Common myeloid progenitor, CD34-positive (primary cell): ENCODE measurements around the gene GAREM1.

Experiments used
- CTCF ChIA-PET: fragments of 350-600 bp; sonication (Branson Sonifier 250); formaldehyde crosslinking; loops from one replicate; lab custom pipeline; 2021; ENCODE audit warnings: antibody characterized with exemption; lab: Charles Lee
- POLR2A ChIA-PET: fragments of 350-600 bp; sonication (Branson Sonifier 250); formaldehyde crosslinking; loops from one replicate; lab custom pipeline; 2021; ENCODE audit warnings: antibody characterized with exemption; lab: Charles Lee
- DNase-seq, 3 donors: peaks; one replicate each; pipeline versions ENCODE4 v3.0.0 to v3.0.0-alpha.2; 2013
- H3K27ac ChIP-seq, 2 experiments: 1 replicate in 1 of 2; 2 replicates in 1 of 2; pipeline ENCODE4 v1.7.0; 2013; ENCODE audit warnings: inconsistent platforms in 2 of 2, low read length in 2 of 2, mild to moderate bottlenecking in 2 of 2, low read depth in 1 of 2, moderate library complexity in 1 of 2; ENCODE audit not compliant: severe bottlenecking in 2 of 2, insufficient read depth in 1 of 2, poor library complexity in 1 of 2
- H3K27me3 ChIP-seq, 5 experiments: replicated peaks in 2 of 5; 1 replicate in 3 of 5; 2 replicates in 2 of 5; pipeline versions ENCODE4 v1.6.1 to v1.7.0; 2013; ENCODE audit warnings: low read length in 4 of 5, mild to moderate bottlenecking in 2 of 5, moderate library complexity in 2 of 5, inconsistent platforms in 1 of 5; ENCODE audit not compliant: insufficient read depth in 5 of 5, control insufficient read depth in 4 of 5
- H3K36me3 ChIP-seq, 4 experiments: 1 replicate in 2 of 4; 2 replicates in 2 of 4; pipeline versions ENCODE4 v1.6.1 to v1.7.0; 2013; ENCODE audit warnings: low read length in 3 of 4, control low read depth in 1 of 4, mild to moderate bottlenecking in 1 of 4; ENCODE audit not compliant: control insufficient read depth in 4 of 4, insufficient read depth in 4 of 4
- H3K4me1 ChIP-seq, 4 experiments: 1 replicate in 3 of 4; 2 replicates in 1 of 4; pipeline versions ENCODE4 v1.6.1 to v1.7.1; 2013; ENCODE audit warnings: low read length in 3 of 4, mild to moderate bottlenecking in 3 of 4, control low read depth in 1 of 4, inconsistent platforms in 1 of 4, moderate library complexity in 1 of 4; ENCODE audit not compliant: control insufficient read depth in 4 of 4, insufficient read depth in 4 of 4; ENCODE audit errors: control extremely low read depth in 1 of 4
- H3K4me3 ChIP-seq, 7 experiments: 1 replicate in 4 of 7; 2 replicates in 3 of 7; pipeline versions ENCODE4 v1.5.1 to v1.7.0; 2013; ENCODE audit warnings: mild to moderate bottlenecking in 7 of 7, low read length in 6 of 7, moderate library complexity in 6 of 7, inconsistent platforms in 2 of 7, low read depth in 2 of 7, control low read depth in 1 of 7; ENCODE audit not compliant: insufficient read depth in 4 of 7, control insufficient read depth in 1 of 7; ENCODE audit errors: extremely low read depth in 1 of 7
- H3K9me3 ChIP-seq, 5 experiments: 1 replicate in 4 of 5; 2 replicates in 1 of 5; pipeline versions ENCODE4 v1.6.1 to v1.7.1; 2013; ENCODE audit warnings: low read length in 4 of 5, mild to moderate bottlenecking in 2 of 5, inconsistent platforms in 1 of 5, low read depth in 1 of 5, moderate library complexity in 1 of 5; ENCODE audit not compliant: control insufficient read depth in 4 of 5, insufficient read depth in 2 of 5; ENCODE audit errors: control extremely low read depth in 1 of 5
- WGBS: methylation state at CpG from one replicate; pipeline ENCODE4 v1.1.5; 2013; ENCODE audit not compliant: insufficient coverage; 5-methylcytosine and 5-hydroxymethylcytosine counted together

Gene GAREM1

GRCh38 chr18:32373505-32373904 is 97.2 kb downstream of the GAREM1 start:
- DNase-seq = no peak
- H3K27ac ChIP-seq = no peak overlapping the region
- H3K27me3 ChIP-seq = no peaks in the 10 kb centered on the region
- no peak overlapping the region for H3K4me3 ChIP-seq
- WGBS = 98% methylated on average over 4 of the region's 4 CpGs
- ChIA-PET CTCF (interaction anchor here (1.1 kb wide), 1 partner anchor 113 kb away, joined by 3 read pairs; no protein-coding TSS in a partner anchor), POLR2A (no interaction called here)
- H3K9me3 ChIP-seq = no peaks in the 10 kb centered on the region
- no peaks in the 10 kb centered on the region for H3K4me1 ChIP-seq
- no peaks in the 10 kb centered on the region for H3K36me3 ChIP-seq

GRCh38 chr18:32372381-32373061 is 98.2 kb downstream of the GAREM1 start:
- H3K4me3 ChIP-seq = no peak overlapping the region
- H3K27ac ChIP-seq = no peak overlapping the region
- ChIA-PET CTCF (no interaction called here), POLR2A (no interaction called here)
- no peaks in the 10 kb centered on the region for H3K9me3 ChIP-seq
- H3K27me3 ChIP-seq = no peaks in the 10 kb centered on the region
- H3K4me1 ChIP-seq = no peaks in the 10 kb centered on the region
- DNase-seq = no peak
- WGBS = no CpG with 5 or more reads among the region's 3 CpGs
- H3K36me3 ChIP-seq = no peaks in the 10 kb centered on the region

GRCh38 chr18:32372047-32372380 is 98.7 kb downstream of the GAREM1 start:
- POLR2A ChIA-PET = no interaction called here
- no peak for DNase-seq
- Histone ChIP-seq H3K36me3 (no peaks in the 10 kb centered on the region), H3K4me1 (no peaks in the 10 kb centered on the region), H3K9me3 (no peaks in the 10 kb centered on the region), H3K27me3 (no peaks in the 10 kb centered on the region), H3K4me3 (no peak overlapping the region), H3K27ac (no peak overlapping the region)
- 100% methylated on average over 1 of the region's 2 CpGs for WGBS
- CTCF ChIA-PET = no interaction called here

- Histone ChIP-seq H3K4me1 (no peaks in the 10 kb centered on the region), H3K27me3 (no peaks in the 10 kb centered on the region), H3K4me3 (no peak overlapping the region), H3K27ac (no peak overlapping the region), H3K9me3 (no peaks in the 10 kb centered on the region), H3K36me3 (no peaks in the 10 kb centered on the region)
- ChIA-PET CTCF (no interaction called here), POLR2A (no interaction called here)
- WGBS = 100% methylated on average over 1 of the region's 2 CpGs
- no peak for DNase-seq
Measured at GRCh38 chr18:32371384-32371783, 99.3 kb downstream of the GAREM1 start.

GRCh38 chr18:32368991-32369390 is 101.7 kb downstream of the GAREM1 start:
- CTCF ChIA-PET = interaction anchor here (1.6 kb wide), 1 partner anchor 15 kb away, joined by 3 read pairs; no protein-coding TSS in a partner anchor
- 100% methylated on average over 1 of the region's 4 CpGs for WGBS
- H3K27me3 ChIP-seq = no peaks in the 10 kb centered on the region

GRCh38 chr18:32368170-32368569 is 102.5 kb downstream of the GAREM1 start:
- no peak for DNase-seq
- Histone ChIP-seq H3K9me3 (no peaks in the 10 kb centered on the region), H3K36me3 (no peaks in the 10 kb centered on the region), H3K27me3 (no peaks in the 10 kb centered on the region), H3K4me3 (no peak overlapping the region), H3K27ac (no peak overlapping the region), H3K4me1 (no peaks in the 10 kb centered on the region)
- POLR2A ChIA-PET = no interaction called here
- CTCF ChIA-PET = interaction anchor here (1.6 kb wide), 1 partner anchor 16 kb away, joined by 3 read pairs; no protein-coding TSS in a partner anchor

More at GRCh38 chr18:32368991-32369390, 101.7 kb downstream of the GAREM1 start:
- POLR2A ChIA-PET = no interaction called here
- no peak overlapping the region for H3K27ac ChIP-seq
- H3K4me1 ChIP-seq = no peaks in the 10 kb centered on the region
- no peak overlapping the region for H3K4me3 ChIP-seq
- no peak for DNase-seq
- H3K9me3 ChIP-seq = no peaks in the 10 kb centered on the region
- no peaks in the 10 kb centered on the region for H3K36me3 ChIP-seq

GRCh38 chr18:32366586-32367538 is 103.8 kb downstream of the GAREM1 start:
- 86% methylated on average over 1 of the region's 1 CpG for WGBS
- POLR2A ChIA-PET = no interaction called here
- H3K4me3 ChIP-seq = no peak overlapping the region
- DNase-seq = no peak
- H3K36me3 ChIP-seq = no peaks in the 10 kb centered on the region
- H3K27me3 ChIP-seq = no peaks in the 10 kb centered on the region
- no peaks in the 10 kb centered on the region for H3K4me1 ChIP-seq
- H3K9me3 ChIP-seq = no peaks in the 10 kb centered on the region
- no peak overlapping the region for H3K27ac ChIP-seq
- CTCF ChIA-PET = no interaction called here
